Spleen (tissue), 7 donors: ENCODE data around the gene CPNE6.

Experiments
- CTCF ChIP-seq, 11 experiments: fragments of 200-600 bp in 7 of 11; fragments of 450-650 bp in 4 of 11; sonication (generic) in 4 of 11; IDR thresholded peaks in 8 of 11; conservative IDR thresholded peaks in 3 of 11; 1 replicate in 7 of 11; 2 replicates in 4 of 11; pipeline versions ENCODE4 v1.4.0 to v1.8.0; 2016 to 2021; ENCODE audit warnings: antibody characterized with exemption in 11 of 11, inconsistent platforms in 4 of 11, mild to moderate bottlenecking in 1 of 11
- POLR2A ChIP-seq, 3 donors: fragments of 450-650 bp; IDR thresholded peaks; one replicate each; pipeline ENCODE4 v1.5.1; 2017; ENCODE audit warnings: antibody characterized with exemption in 3 of 3, mild to moderate bottlenecking in 1 of 3
- POLR2AphosphoS5 ChIP-seq, 3 donors: sonication (generic); formaldehyde crosslinking; IDR thresholded peaks; one replicate each; pipeline ENCODE4 v1.5.1; 2017; ENCODE audit warnings: antibody characterized with exemption in 3 of 3
- donor health status: DM: no; HTN: no; CAD: no; lungs with moderate emphysema.
- donor health status: DM: no; HTN: no; CAD: no.
- donor health status: DM: no; HTN: no; CAD: no.

GRCh38 chr14:24086193-24086955 is 15.0 kb downstream of the CPNE6 start:
- TF ChIP-seq CTCF (IDR thresholded peaks at IDR 0.05 in 8 of 11, conservative IDR thresholded peaks at IDR 0.05 in 3 of 11) (no peak), POLR2A (IDR thresholded peaks at IDR 0.05) (no peak), POLR2AphosphoS5 (IDR thresholded peaks at IDR 0.05) (no peak)
